Stimulated activated naive CD4-positive, alpha-beta T cell treated with Interleukin-2 at 50 U/mL for 16 hours (primary cell): ENCODE measurements around the gene CTPS2.

Experiments
- DNase-seq: peaks from one replicate; lab custom pipeline; 2025; lab: John Stamatoyannopoulos, UW

CTPS2 gene

GRCh38 chrX:16714504-16714903, 2.0 kb upstream of the CTPS2 start:
- DNase-seq, result no peak

GRCh38 chrX:16711893-16712547, 449 bp downstream of the CTPS2 start:
- DNase-seq, result no peak

GRCh38 chrX:16711219-16711811, 1.2 kb downstream of the CTPS2 start:
- DNase-seq, result no peak

GRCh38 chrX:16708016-16708415, 4.5 kb downstream of the CTPS2 start:
- no peak for DNase-seq

- no peak for DNase-seq
Measured at GRCh38 chrX:16705370-16705769, 7.1 kb downstream of the CTPS2 start.

GRCh38 chrX:16702700-16703599, 9.5 kb downstream of the CTPS2 start:
- DNase-seq, result no peak

- no peak for DNase-seq
Measured at GRCh38 chrX:16700734-16701133, 11.7 kb downstream of the CTPS2 start.

- DNase-seq, result no peak
Measured at GRCh38 chrX:16699389-16699788, 13.1 kb downstream of the CTPS2 start.

GRCh38 chrX:16696956-16697355, 15.5 kb downstream of the CTPS2 start:
- DNase-seq, result no peak

- DNase-seq, result peak; percentile 27
Measured at GRCh38 chrX:16695079-16695676, 17.3 kb downstream of the CTPS2 start.

- no peak for DNase-seq
Measured at GRCh38 chrX:16687514-16687913, 25.0 kb downstream of the CTPS2 start.

GRCh38 chrX:16683007-16683664, 29.3 kb downstream of the CTPS2 start:
- no peak for DNase-seq

- no peak for DNase-seq
Measured at GRCh38 chrX:16678689-16679088, 33.8 kb downstream of the CTPS2 start.

- DNase-seq, result no peak
Measured at GRCh38 chrX:16671005-16671404, 41.5 kb downstream of the CTPS2 start.

GRCh38 chrX:16666541-16666940, 45.9 kb downstream of the CTPS2 start:
- DNase-seq, result no peak

GRCh38 chrX:16665089-16665488, 47.4 kb downstream of the CTPS2 start:
- no peak for DNase-seq

GRCh38 chrX:16664626-16665025, 47.8 kb downstream of the CTPS2 start:
- DNase-seq, result no peak

- no peak for DNase-seq
Measured at GRCh38 chrX:16664074-16664473, 48.4 kb downstream of the CTPS2 start.

GRCh38 chrX:16662402-16662801, 50.1 kb downstream of the CTPS2 start:
- no peak for DNase-seq

GRCh38 chrX:16661495-16661894, 51.0 kb downstream of the CTPS2 start:
- no peak for DNase-seq

- DNase-seq, result no peak
Measured at GRCh38 chrX:16659321-16659720, 53.1 kb downstream of the CTPS2 start.

- DNase-seq, result no peak
Measured at GRCh38 chrX:16658284-16658683, 54.2 kb downstream of the CTPS2 start.
